ENCODE data around the gene C1orf35. TPM values are rescaled to one million over a fixed set of nuclear protein-coding genes. Genes with fewer than 3 reads are reported as not detected.

The C1orf35 gene
- total RNA-seq, 3 donors from 2014 or later, result 11.5 to 17.0 (median 15.7) TPM

DNA sequence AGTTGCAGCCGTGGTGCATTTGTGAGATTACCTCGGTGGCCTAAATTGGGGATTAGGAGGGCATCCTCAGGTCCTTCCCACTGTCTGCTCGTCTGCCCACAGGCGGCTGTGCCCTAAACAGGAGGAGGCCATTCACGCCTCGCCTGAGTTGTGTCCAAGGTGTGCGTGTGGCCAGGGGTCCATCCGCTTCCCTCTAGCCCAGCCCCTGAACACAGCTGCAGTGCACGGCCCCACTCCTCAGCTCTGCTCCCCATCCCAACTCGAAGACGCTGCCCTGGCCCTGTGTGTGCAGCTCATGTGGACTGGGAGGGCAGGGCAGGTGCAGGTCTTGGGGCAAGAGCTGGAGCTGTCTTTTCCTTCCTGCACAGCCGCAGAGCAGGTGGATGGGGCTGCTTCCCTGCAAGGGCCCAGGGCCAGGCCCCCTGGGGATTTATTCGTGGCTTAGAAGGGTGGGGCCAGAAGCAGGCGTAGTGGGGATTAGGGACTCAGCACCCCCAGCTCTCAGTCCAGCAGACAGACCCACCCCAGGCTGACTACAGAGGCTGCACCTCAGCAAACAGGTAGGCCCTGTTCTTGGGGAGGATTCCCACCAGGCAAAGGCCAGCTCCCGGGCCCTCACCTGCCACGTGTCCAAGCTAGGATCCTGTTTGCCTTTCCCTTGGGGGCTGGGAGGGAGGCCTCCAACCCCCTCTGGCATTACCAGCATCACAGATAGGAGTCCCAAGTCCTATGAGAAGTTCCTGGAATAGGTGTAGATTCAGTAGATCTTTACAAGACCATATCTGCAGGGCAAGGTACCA is 41.3 kb upstream of the C1orf35 start:
- no peaks in the 10 kb centered on the region for H3K36me3 ChIP-seq
- no peak for DNase-seq (ENCODE audit: low spot score in 2 of 2)
- TF ChIP-seq, protein P1, sequence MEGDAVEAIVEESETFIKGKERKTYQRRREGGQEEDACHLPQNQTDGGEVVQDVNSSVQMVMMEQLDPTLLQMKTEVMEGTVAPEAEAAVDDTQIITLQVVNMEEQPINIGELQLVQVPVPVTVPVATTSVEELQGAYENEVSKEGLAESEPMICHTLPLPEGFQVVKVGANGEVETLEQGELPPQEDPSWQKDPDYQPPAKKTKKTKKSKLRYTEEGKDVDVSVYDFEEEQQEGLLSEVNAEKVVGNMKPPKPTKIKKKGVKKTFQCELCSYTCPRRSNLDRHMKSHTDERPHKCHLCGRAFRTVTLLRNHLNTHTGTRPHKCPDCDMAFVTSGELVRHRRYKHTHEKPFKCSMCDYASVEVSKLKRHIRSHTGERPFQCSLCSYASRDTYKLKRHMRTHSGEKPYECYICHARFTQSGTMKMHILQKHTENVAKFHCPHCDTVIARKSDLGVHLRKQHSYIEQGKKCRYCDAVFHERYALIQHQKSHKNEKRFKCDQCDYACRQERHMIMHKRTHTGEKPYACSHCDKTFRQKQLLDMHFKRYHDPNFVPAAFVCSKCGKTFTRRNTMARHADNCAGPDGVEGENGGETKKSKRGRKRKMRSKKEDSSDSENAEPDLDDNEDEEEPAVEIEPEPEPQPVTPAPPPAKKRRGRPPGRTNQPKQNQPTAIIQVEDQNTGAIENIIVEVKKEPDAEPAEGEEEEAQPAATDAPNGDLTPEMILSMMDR (IDR thresholded peaks at IDR 0.05), result no peak
- TF ChIP-seq POLR2A (IDR thresholded peaks at IDR 0.05), result no peak
- H3K4me3 ChIP-seq, result peak overlapping the region in 1 of 3 donors; percentile 95
- intact Hi-C loops (cut with DNase I; ENCODE audit: low total_unique reads), result no loop called here
- H3K9me3 ChIP-seq, result no peaks in the 10 kb centered on the region
- H3K27ac ChIP-seq, result no peak overlapping the region
- H3K4me1 ChIP-seq, result peaks cover 18 to 29% of the 10 kb centered on the region in 2 donors
- no peaks in the 10 kb centered on the region for H3K27me3 ChIP-seq

DNA sequence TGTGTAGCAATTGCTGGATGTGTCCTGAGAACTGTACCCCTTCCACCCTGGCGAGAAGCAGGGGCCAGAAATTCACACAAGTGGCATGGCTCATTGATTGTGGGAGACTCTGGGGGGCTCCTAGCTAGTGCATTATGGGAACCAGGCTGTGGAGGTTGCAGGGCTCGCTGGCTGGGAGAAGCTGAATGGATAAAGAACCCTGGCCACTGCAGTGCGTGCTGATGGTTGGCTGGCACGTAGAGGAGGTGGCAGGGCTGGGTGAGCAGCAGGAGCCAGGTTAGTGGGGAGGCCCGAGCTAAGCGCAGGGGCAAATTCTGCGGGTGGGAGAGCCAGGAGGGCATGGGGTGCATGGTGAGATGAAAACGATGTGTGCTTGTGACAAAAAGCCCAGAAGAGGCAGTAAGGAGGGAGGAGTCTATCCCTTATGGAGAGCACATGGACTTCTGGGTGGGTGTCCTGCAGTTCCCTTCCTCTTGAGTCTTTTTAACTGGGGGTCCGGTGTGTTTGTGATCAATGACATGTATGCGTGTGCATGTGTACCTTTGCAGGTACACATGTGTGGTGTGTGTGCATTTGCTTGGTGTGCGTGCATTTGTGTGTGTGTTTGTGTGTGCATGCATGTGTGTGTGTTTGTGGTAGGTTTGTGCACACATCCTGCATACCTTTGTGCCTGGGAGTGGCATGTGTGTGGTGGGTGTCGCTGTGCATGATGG is 40.5 kb upstream of the C1orf35 start:
- intact Hi-C loops (cut with DNase I; ENCODE audit: low total_unique reads), result loop anchor here (1.0 kb wide), 1 partner anchor 21 kb away; no protein-coding TSS in a partner anchor
- Histone ChIP-seq H3K4me3 (peak overlapping the region in 1 of 3 donors; percentile 95), H3K27me3 (no peaks in the 10 kb centered on the region), H3K36me3 (no peaks in the 10 kb centered on the region), H3K4me1 (peaks cover 18 to 29% of the 10 kb centered on the region in 2 donors), H3K27ac (no peak overlapping the region), H3K9me3 (no peaks in the 10 kb centered on the region)
- no peak for DNase-seq (ENCODE audit: low spot score in 2 of 2)
- TF ChIP-seq, protein P1 (IDR thresholded peaks at IDR 0.05), result no peak
- TF ChIP-seq POLR2A (IDR thresholded peaks at IDR 0.05) (no peak), POLR2AphosphoS5 (IDR thresholded peaks at IDR 0.05) (no peak)

DNA sequence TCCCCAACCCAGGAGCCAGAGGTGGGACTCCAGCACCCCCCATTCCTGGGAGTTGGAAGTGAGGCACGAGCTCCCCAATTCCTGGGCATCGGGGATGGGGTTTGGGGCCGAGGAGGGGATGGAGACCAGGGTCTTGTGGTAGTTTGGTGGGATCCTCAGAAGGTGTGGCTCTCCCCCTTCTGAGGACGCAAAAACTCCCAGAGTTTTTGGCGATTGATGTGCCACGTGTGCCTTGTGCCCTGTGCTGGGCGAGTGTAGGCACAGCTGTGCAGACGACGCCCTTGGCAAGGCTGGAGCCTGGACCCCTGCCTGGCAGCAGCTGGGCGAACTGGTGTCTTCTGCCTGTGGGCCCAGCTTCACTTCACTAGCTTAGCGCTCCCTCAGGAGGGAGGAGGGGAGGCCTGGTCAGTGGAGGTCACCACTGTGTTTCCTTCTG is 39.6 kb upstream of the C1orf35 start:
- H3K9me3 ChIP-seq, result no peaks in the 10 kb centered on the region
- H3K27ac ChIP-seq, result peak overlapping the region; percentile 90 to 98
- H3K36me3 ChIP-seq, result no peaks in the 10 kb centered on the region
- no peak for DNase-seq (ENCODE audit: low spot score in 2 of 2)
- H3K4me3 ChIP-seq, result peak overlapping the region in 1 of 3 donors; percentile 95
- no peak for TF ChIP-seq POLR2AphosphoS5 (IDR thresholded peaks at IDR 0.05)
- TF ChIP-seq, protein P1 (IDR thresholded peaks at IDR 0.05), result no peak
- no peak for TF ChIP-seq POLR2A (IDR thresholded peaks at IDR 0.05)
- intact Hi-C loops (cut with DNase I; ENCODE audit: low total_unique reads), result loop anchor here (1.0 kb wide), 1 partner anchor 20 kb away; no protein-coding TSS in a partner anchor
- H3K4me1 ChIP-seq, result peaks cover 18 to 29% of the 10 kb centered on the region in 2 donors
- no peaks in the 10 kb centered on the region for H3K27me3 ChIP-seq

DNA sequence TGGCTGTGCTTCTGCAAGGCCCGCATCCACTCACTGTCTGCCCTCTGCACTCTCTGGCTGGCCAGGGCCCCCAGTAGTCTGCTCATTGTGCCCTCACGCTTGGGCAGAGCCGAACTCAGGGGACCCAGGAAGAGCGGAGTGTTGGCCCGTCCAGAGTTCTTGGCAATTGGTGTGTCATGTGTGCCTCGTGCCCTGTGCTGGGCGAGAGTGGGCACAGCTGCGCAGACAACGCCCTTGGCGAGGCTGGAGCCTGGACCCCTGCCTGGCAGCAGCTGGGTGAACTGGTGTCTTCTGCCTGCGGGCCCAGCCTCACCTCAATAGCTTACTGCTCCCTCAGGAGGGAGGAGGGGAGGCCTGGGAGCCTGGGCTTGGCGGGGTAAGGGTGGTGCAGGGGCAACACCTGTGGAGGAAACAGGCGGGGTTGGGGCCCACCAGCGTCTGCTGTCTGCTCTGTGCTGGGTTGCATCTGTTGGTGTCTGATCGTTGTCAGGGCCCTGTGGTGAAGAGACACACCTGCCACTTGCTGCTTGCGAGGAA is 39.1 kb upstream of the C1orf35 start:
- peak overlapping the region; percentile 90 to 98 for H3K27ac ChIP-seq
- peak overlapping the region; percentile 64 to 95 (median 87) for H3K4me3 ChIP-seq
- intact Hi-C loops (cut with DNase I; ENCODE audit: low total_unique reads), result no loop called here
- H3K36me3 ChIP-seq, result no peaks in the 10 kb centered on the region
- TF ChIP-seq, protein P1 (IDR thresholded peaks at IDR 0.05), result no peak
- no peak for TF ChIP-seq POLR2A (IDR thresholded peaks at IDR 0.05)
- TF ChIP-seq POLR2AphosphoS5 (IDR thresholded peaks at IDR 0.05), result no peak
- no peak for DNase-seq (ENCODE audit: low spot score in 2 of 2)
- no peaks in the 10 kb centered on the region for H3K9me3 ChIP-seq
- H3K4me1 ChIP-seq, result peaks cover 18 to 29% of the 10 kb centered on the region in 2 donors
- no peaks in the 10 kb centered on the region for H3K27me3 ChIP-seq
